COLO829 (cell line): ENCODE data around the gene TCAIM.

Experiments used
- DNase-seq: peaks from one replicate; pipeline ENCODE4 v3.0.0; 2012; ENCODE audit warnings: low spot score

The TCAIM gene

DNA sequence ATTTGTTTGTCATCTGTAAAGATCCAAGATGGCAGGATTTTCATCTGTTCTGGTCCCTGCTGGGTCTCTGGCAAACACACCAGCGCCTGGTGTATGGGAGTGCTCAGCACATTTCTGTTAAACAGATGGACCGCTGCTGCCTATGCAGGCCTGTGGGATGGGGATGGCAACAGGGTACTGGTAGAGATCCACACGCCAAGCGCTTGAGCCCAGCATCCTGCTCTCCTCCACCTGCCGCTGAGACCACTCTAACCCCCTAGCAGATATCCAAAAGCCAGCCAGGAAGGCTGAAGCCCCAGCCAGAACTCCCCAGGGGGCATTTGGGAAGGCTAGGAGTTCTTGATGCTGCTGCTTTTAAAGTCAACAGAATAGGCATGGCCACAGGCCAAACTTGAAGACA lies 107.2 kb downstream of the TCAIM start:
- no peak for DNase-seq

DNA sequence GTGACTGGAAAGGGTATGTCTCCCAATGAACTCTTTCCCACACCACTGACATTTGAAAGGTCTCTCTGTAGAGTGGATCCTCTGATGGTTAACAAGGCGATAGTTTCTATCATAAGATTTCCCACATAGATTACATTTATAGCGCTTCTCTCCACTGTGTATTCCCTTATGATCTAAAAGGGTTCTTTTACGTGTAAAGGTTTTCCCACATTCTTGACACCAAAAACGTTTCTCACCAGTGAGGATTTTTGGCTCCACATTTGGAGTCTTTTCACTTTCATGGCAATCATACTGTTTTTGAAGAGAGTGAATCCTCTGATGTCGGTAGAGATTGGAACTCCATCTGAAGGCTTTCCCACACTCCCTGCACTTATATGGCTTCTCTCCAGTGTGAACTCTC lies 108.4 kb downstream of the TCAIM start:
- DNase-seq, result no peak

DNA sequence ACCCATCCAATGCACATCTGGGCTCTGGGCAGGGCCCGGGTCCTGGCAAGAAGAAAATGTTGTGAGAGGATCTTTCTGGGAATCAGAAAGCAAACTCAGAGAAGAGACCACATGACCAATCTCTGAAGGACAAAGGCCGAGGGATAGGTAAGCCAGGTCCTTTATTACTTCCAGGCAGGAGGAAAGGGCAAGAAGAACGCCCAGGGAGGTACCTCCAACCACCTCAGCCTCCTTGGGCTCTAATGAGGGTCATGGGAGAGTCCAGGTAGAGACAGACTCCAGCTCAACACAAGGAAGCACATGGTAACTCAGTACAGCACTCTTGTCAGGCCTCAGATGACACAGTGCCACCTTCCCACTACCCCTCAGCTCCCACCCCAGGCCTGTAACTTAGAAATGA lies 112.9 kb downstream of the TCAIM start:
- no peak for DNase-seq

DNA sequence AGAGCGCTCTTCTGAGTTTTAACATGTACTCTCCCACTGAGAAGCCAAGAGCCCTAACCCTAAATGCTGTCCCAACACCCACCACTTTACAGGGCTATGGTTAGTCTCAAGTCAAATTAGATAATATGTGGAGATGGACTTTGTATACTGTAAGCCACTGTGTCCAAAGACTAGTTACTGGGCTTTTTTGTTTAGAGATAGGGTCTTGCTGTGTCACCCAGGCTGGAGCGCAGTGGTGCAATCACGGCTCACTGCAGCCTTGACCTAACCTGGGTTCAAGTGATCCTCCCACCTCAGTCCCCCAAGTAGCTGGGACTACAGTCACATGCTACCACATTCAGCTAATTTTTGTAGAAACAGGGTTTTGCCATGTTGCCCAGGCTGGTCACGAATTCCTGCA lies 115.7 kb downstream of the TCAIM start:
- no peak for DNase-seq

DNA sequence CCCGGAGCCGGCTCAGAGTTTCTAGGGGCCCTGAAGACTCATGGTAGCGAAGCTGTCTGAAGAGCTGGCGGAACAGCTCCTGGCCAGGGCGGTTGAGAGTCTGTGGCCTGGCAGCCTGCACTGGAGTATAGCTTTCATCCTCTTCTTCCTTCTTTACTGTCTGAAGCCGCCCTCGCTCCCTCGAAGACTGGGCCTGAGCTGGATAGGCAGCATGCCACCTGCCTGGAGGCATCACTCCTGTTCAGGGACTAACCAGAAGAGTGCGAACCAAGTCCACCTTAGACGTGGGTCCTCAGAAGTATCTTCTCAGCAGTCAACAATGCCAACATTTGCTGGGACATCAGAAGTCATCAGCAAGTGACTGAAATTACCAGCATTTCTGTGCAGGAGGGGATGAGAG lies 116.8 kb downstream of the TCAIM start:
- DNase-seq, result no peak
